Adrenal gland (tissue), 19 donors: Measurements from ENCODE around the gene GAS2L2. TPM values are rescaled to one million over a fixed set of nuclear protein-coding genes. Genes with fewer than 3 reads are reported as not detected.

ENCODE experiments used
- DNase-seq, 7 donors: peaks; one replicate each; pipeline ENCODE4 v3.0.0-alpha.2; 2019 to 2020
- H3K27ac ChIP-seq, 5 donors: fragments of 200-600 bp; sonication (generic) in 4 of 5; 1 replicate in 3 of 5; 2 replicates in 2 of 5; pipeline versions ENCODE4 v1.5.1 to v1.8.0; 2016 to 2020; ENCODE audit warnings: mild to moderate bottlenecking in 1 of 5
- H3K27me3 ChIP-seq: fragments of 200-600 bp; 2 replicates; pipeline ENCODE4 v1.8.0; 2021
- H3K36me3 ChIP-seq, 2 donors: fragments of 200-600 bp; replicated peaks in 1 of 2; 1 replicate in 1 of 2; 2 replicates in 1 of 2; pipeline versions ENCODE4 v1.5.1 to v1.8.0; 2018 to 2022
- H3K4me1 ChIP-seq, 2 donors: fragments of 200-600 bp; replicated peaks in 1 of 2; 1 replicate in 1 of 2; 2 replicates in 1 of 2; pipeline versions ENCODE4 v1.5.1 to v1.8.0; 2018 to 2021
- H3K4me3 ChIP-seq, 4 donors: fragments of 200-600 bp; sonication (generic) in 3 of 4; one replicate each; pipeline ENCODE4 v1.5.1; 2016 to 2018
- H3K9me3 ChIP-seq, 3 donors: fragments of 200-600 bp; sonication (generic) in 1 of 3; replicated peaks in 1 of 3; 1 replicate in 2 of 3; 2 replicates in 1 of 3; pipeline versions ENCODE4 v1.5.1 to v1.8.0; 2016 to 2021
- CTCF ChIP-seq, 6 experiments: fragments of 450-650 bp in 4 of 6; fragments of 200-600 bp in 2 of 6; sonication (generic) in 1 of 6; IDR thresholded peaks; 1 replicate in 5 of 6; 2 replicates in 1 of 6; pipeline versions ENCODE4 v1.5.1 to v1.8.0; 2016 to 2021; ENCODE audit warnings: antibody characterized with exemption in 6 of 6, mild to moderate bottlenecking in 2 of 6, moderate library complexity in 1 of 6
- POLR2A ChIP-seq, 2 donors: fragments of 450-650 bp; IDR thresholded peaks; one replicate each; pipeline ENCODE4 v1.6.1; 2017; ENCODE audit warnings: antibody characterized with exemption in 2 of 2, mild to moderate bottlenecking in 2 of 2, moderate library complexity in 1 of 2
- WGBS, 4 donors: extraction: QIAGEN DNeasy Blood & Tissue Kit in 2 of 4; methylation state at CpG; one replicate each; pipeline versions ENCODE4 v1.1.5 to v1.1.7; 2013 to 2017; 5-methylcytosine and 5-hydroxymethylcytosine counted together
- intact Hi-C, 2 donors: fragments of 100-400 bp; cut with DNase I; formaldehyde crosslinking; loops; one replicate each; pipeline versions ENCODE4 v1.14.1 to v1.15.0; 2022 to 2023
- long read RNA-seq, 10 donors: library from polyadenylated mRNA in 3 of 10; unstranded in 2 of 10; stranded (forward) in 1 of 10; transcript quantifications; one replicate each; pipeline ENCODE4 v2.0.0 and lab custom pipeline, GENCODE V29; 2021 to 2026
- polyA plus RNA-seq, 3 donors: library from polyadenylated mRNA; stranded (reverse); fragments of 200-250 nt in 2 of 3; fragments of 350-450 nt in 1 of 3; fragmentation: Illumina TruSeq in 1 of 3; extraction: RNeasy Lipid Tissue Mini Kit (QIAGEN cat#74804) in 1 of 3; gene quantifications; one replicate each; pipeline ENCODE4 v1.2.3, GENCODE V29; 2013 to 2014
- total RNA-seq, 9 donors: library from RNA; depleted of rRNA in 4 of 9; stranded (reverse); fragments of >200 nt in 4 of 9; fragments of 120-200 nt in 1 of 9; fragmentation: NEBNext Ultra II Directional in 1 of 9; extraction: Animal tissue kit (Norgen Biotek cat#: 25700) in 1 of 9; gene quantifications; one replicate each; pipeline versions ENCODE4 v1.1.0 to v1.2.4, GENCODE V29; 2013 to 2023
- donor health status: healthy with polysubstance abuse.
- donor health status: Bipolar disorder and iron deficiency.
- donor health status: DM: yes; HTN: yes; CAD: no.
- donor health status: DM: no; HTN: no; CAD: no.
- donor health status: DM: no; HTN: no; CAD: no.
- donor health status: DM: yes; HTN: yes; CAD: no.

The GAS2L2 gene
- total RNA-seq (under 1 TPM in 3 of 9 donors, not detected in 6; 0.06 to 0.22 (median 0.08) TPM), polyA plus RNA-seq (under 1 TPM in 2 of 3 donors, not detected in 1; 0.08 to 0.10 TPM)
- long read RNA-seq, donor 1 = 0 reads
- long read RNA-seq, donor 2 = 0 reads
- long read RNA-seq, donor 3 = 0 reads
- long read RNA-seq, donor 4 = 0 reads
- long read RNA-seq, donor 5, partial matches to known transcripts = 0 of 1 reads
- long read RNA-seq, donor 5, other reads (novel, unspliced or antisense) = 1 of 1 reads
- long read RNA-seq, donor 6 = 0 reads
- long read RNA-seq, donor 7 = 0 reads
- long read RNA-seq, donor 8 = 0 reads
- long read RNA-seq, donor 9 = 0 reads
- long read RNA-seq, donor 10 = 0 reads

- no peak for DNase-seq
- H3K4me3 ChIP-seq = no peak within 1 kb of the TSS
These were observed at the start of gene GAS2L2 for GRCh38 chr17:35752945-35753764. GAS2L2 (minus strand) TSS chr17:35753239; CDS start chr17:35752850, 389 bp downstream.

GRCh38 chr17:35801583-35802224 is 48.7 kb upstream of the GAS2L2 start:
- Histone ChIP-seq H3K4me3 (no peak overlapping the region), H3K9me3 (no peaks in the 10 kb centered on the region), H3K36me3 (no peaks in the 10 kb centered on the region), H3K27me3 (no peaks in the 10 kb centered on the region), H3K4me1 (peaks cover 0 to 13% of the 10 kb centered on the region in 2 donors), H3K27ac (no peak overlapping the region)
- no peak for TF ChIP-seq POLR2A (IDR thresholded peaks at IDR 0.05)
- DNase-seq = peak in 6 of 7 donors; percentile 46 to 90 (median 59)
- 52 to 66% (median 65%) methylated on average over 8 to 9 of the region's 9 CpGs for WGBS, 4 donors
- intact Hi-C loops = no loop called here

More at GRCh38 chr17:35752945-35753764, at the start of gene GAS2L2:
- Histone ChIP-seq H3K4me1 (no peaks in the 10 kb centered on the region), H3K36me3 (no peaks in the 10 kb centered on the region), H3K27ac (no peak within 1 kb of the TSS), H3K27me3 (peaks cover 21% of the 10 kb centered on the region), H3K9me3 (no peaks in the 10 kb centered on the region)
- intact Hi-C loops = no loop called here
- no peak for TF ChIP-seq CTCF (IDR thresholded peaks at IDR 0.05)
- TF ChIP-seq POLR2A (IDR thresholded peaks at IDR 0.05) = no peak
- 54 to 75% (median 56%) methylated on average over 6 to 9 of the region's 9 CpGs for WGBS, 4 donors

GRCh38 chr17:35799942-35800341 is 46.9 kb upstream of the GAS2L2 start:
- intact Hi-C loops = no loop called here
- peak overlapping the region in 2 of 5 donors; percentile 6 to 40 for H3K27ac ChIP-seq
- peaks cover 5 to 22% of the 10 kb centered on the region in 2 donors for H3K4me1 ChIP-seq
- TF ChIP-seq CTCF (IDR thresholded peaks at IDR 0.05) (no peak), POLR2A (IDR thresholded peaks at IDR 0.05) (no peak)
- H3K27me3 ChIP-seq = no peaks in the 10 kb centered on the region
- no peaks in the 10 kb centered on the region for H3K9me3 ChIP-seq
- DNase-seq = peak; percentile 88 to 94 (median 92)
- H3K4me3 ChIP-seq = no peak overlapping the region
- H3K36me3 ChIP-seq = no peaks in the 10 kb centered on the region

GRCh38 chr17:35797918-35798317 is 44.9 kb upstream of the GAS2L2 start:
- H3K27ac ChIP-seq = no peak overlapping the region
- H3K4me1 ChIP-seq = peaks cover 5 to 25% of the 10 kb centered on the region in 2 donors
- no peaks in the 10 kb centered on the region for H3K36me3 ChIP-seq
- no peak for TF ChIP-seq POLR2A (IDR thresholded peaks at IDR 0.05)
- H3K9me3 ChIP-seq = no peaks in the 10 kb centered on the region
- peak in 1 of 7 donors; percentile 11 for DNase-seq
- no peak overlapping the region for H3K4me3 ChIP-seq
- 68 to 80% (median 72%) methylated on average over 5 of the region's 5 CpGs for WGBS, 4 donors
- no peaks in the 10 kb centered on the region for H3K27me3 ChIP-seq
- intact Hi-C loops = no loop called here

- H3K36me3 ChIP-seq = no peaks in the 10 kb centered on the region
- peak in 1 of 7 donors; percentile 12 for DNase-seq
- intact Hi-C loops = no loop called here
- TF ChIP-seq POLR2A (IDR thresholded peaks at IDR 0.05) (no peak), CTCF (IDR thresholded peaks at IDR 0.05) (no peak)
- WGBS, 4 donors = 70 to 81% (median 77%) methylated on average over 4 of the region's 4 CpGs
- no peak overlapping the region for H3K4me3 ChIP-seq
- no peaks in the 10 kb centered on the region for H3K9me3 ChIP-seq
- H3K4me1 ChIP-seq = peaks cover 5 to 25% of the 10 kb centered on the region in 2 donors
- H3K27ac ChIP-seq = no peak overlapping the region
- no peaks in the 10 kb centered on the region for H3K27me3 ChIP-seq
These were observed 44.3 kb upstream of the GAS2L2 start for GRCh38 chr17:35797370-35797769.
